Activated CD8-positive, alpha-beta memory T cell treated with anti-CD3 and anti-CD28 coated beads for 48 hours (primary cell): Measurements from ENCODE around the gene PRELP.
"Not testable (repeated sequence)": the region's sequence is repeated elsewhere in the genome, so short reads cannot be mapped to it uniquely, and the experiment has no call there.

Source experiments
- DNase-seq, 3 experiments: peaks; one replicate each; pipeline ENCODE4 v3.0.0-alpha.2; 2020; ENCODE audit warnings: low read depth in 2 of 3, low spot score in 2 of 3

Gene PRELP

DNA sequence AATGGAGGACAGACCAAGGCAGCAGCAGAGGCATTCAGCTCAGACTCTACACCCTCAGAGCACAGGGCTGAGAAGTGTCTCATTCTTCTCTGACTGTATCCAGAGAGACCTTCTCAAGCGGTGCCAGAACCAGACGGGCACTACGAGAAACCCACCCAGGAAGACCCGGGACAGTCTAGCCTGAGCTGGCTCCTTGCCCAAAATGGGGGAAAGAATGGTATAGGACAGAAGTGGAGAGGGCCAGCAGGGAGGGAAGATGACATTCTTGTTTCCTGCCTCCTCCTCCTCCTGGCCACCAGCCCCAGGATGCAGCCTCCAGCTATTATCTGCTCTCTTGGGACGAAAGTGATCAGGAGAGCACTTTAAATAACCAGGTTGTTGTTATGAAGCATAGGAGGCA is 22.6 kb upstream of the PRELP start:
- DNase-seq, result no peak

- DNase-seq, result no peak
Measured at GRCh38 chr1:203453616-203454015, 22.0 kb upstream of the PRELP start.

DNA sequence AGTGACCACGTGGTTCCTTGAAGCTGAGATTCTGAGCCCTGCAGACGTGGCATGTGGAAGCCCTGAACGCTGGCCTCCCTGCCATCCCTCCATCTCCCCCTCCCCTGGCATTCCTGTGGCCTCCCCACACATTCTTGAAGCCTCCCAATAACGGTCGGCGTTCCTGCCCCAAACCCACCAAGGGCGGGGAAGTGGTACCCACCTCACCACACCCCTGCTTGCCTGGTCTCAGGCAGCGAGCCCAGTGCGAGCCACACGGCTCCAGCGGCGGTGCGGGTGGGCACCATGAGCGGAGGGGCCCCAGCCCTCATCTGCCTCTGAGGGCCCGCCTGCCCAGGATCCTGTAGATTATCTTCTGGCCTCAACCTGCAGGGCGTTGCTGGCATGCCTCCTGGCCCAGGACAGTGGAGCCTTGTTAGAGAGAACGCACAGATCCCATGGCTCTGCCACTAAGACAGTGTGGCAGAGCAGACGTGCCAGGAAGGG is 20.6 kb upstream of the PRELP start:
- no peak for DNase-seq

DNA sequence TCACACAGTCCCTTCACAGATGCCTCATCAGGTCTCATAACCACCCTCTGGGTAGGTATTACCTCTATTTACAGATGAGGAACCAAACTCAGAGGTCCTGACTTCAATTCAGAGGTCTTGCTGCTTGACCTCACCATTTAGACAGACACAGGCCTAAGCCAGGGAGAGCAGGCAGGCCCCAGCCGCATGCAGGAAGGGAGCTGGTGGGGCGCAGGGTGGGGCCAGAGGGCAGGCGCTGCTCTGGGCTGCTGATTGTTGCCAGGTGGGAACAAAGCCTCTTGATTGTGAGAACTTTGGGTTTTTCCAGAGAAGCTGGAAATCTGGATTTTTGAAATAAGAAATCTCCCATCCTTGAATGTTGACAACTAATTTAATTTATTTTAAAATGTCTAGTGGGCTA is 19.9 kb upstream of the PRELP start:
- no peak for DNase-seq

GRCh38 chr1:203456577-203456976 is 19.0 kb upstream of the PRELP start:
- no peak for DNase-seq

GRCh38 chr1:203458078-203458477 is 17.5 kb upstream of the PRELP start:
- no peak for DNase-seq

GRCh38 chr1:203459671-203460201 is 15.9 kb upstream of the PRELP start:
- DNase-seq, result no peak

DNA sequence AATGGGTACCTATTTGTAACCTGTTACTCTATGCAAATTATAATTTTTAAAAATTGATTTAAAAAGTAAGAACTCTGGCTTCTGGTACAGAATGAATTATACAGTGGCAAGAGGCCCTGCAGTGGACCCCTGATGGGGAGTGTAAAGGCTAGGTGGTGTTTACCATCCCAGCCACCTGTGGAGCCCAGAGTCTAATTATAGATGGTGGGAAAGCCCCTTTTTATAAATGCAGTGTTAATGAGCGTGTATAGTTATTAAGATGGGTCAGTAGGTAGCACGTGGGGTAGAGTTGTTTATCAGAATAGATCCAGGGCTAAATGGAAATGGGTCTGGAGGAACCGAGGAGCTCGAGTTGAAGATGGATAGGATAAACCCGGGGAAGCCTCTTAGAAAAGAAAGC is 13.9 kb upstream of the PRELP start:
- DNase-seq, result no peak

- no peak for DNase-seq
Measured at GRCh38 chr1:203462143-203462542, 13.5 kb upstream of the PRELP start.

- no peak for DNase-seq
Measured at GRCh38 chr1:203462878-203463277, 12.7 kb upstream of the PRELP start.

DNA sequence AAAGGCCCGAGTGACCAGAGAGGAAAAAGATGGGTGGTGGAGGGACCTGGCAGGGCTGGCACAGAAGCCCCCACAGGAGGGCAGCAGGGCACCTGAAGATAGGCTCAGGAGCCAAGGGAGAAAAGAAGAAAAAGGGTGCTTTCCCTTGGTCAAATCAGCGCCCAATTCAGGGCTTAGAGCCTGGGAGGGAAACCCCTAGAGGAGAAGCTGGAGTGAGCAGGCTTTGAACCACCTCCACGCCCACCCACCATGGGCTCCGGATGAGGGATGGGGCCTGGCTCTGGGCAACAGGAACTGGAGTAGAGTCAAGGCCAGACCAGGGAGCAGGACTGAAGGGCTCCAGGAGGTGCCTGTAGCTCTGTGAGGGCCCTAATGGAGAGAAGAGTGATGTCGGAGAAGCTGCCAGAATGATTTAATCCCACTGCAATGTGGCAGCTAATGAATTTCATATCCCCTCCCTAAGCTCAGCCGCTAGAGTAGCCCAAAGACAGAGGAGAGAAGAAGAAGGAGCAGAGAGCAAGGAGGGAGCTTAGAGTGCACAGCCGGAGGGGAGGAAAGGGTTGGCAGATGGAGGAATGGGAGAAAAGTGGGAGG is 12.0 kb upstream of the PRELP start:
- no peak for DNase-seq

- DNase-seq, result no peak
Measured at GRCh38 chr1:203464226-203464625, 11.4 kb upstream of the PRELP start.

DNA sequence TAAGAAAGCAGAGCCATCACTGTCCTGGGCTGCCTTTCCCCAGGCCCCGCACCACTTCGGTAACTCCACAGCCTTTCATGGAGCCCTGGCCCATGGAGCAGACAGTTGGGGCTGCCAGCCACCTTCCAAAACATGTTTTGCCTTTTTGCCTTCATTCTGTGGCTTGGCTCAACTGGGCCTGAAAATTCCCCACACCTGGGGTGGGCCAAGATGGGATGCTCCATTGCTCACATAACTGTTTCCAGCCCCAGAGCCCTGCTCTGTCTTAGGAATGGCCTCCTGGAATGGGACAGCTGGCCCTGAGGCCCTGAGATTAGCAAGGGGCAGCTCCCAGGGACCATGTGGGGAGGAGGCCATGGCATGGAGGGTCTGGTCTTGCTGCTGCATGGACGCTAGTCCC is 10.9 kb upstream of the PRELP start:
- no peak for DNase-seq

GRCh38 chr1:203465146-203465798 is 10.3 kb upstream of the PRELP start:
- no peak for DNase-seq

DNA sequence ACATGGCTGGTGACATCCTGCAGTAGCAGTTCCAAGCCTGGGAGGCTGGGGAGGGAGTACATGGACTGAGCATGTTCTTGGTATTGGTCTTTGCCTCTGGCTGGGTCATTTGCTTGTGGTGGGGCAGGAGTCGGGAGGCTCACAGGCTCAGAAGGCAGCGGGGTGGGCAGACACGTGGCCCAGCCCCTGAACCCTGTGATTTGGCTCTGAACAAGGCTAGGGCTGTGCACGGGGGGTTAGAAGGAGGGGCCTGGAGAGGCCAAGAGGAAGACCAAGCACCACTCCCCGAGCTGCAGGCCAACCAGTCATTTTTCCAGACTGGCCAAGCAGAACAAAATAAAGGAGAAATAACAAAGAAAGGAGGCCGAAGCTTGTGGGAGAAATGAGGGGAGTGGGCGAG is 9.7 kb upstream of the PRELP start:
- DNase-seq, result no peak

GRCh38 chr1:203466906-203467549 is 8.6 kb upstream of the PRELP start:
- not testable (repeated sequence) for DNase-seq

DNA sequence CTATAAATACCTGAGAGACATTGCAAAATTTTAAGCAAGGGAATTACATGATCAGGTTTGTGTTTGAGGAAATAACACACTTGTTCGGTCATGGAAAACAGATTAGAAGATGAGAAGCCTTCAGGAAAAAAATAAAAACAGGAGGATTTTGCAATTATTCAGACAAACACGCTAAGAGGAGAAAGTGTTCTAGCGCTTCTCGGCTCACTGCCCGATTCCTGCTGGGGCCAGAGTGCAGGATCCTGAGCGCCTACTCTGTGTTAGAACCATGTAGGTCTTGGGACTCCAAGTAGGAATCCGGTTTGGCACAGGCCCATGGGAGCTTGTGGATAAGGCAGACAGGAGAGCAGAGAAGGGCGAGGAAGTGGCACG is 8.1 kb upstream of the PRELP start:
- no peak for DNase-seq

- no peak for DNase-seq
Measured at GRCh38 chr1:203468326-203468725, 7.3 kb upstream of the PRELP start.

GRCh38 chr1:203470240-203470639 is 5.4 kb upstream of the PRELP start:
- no peak for DNase-seq

DNA sequence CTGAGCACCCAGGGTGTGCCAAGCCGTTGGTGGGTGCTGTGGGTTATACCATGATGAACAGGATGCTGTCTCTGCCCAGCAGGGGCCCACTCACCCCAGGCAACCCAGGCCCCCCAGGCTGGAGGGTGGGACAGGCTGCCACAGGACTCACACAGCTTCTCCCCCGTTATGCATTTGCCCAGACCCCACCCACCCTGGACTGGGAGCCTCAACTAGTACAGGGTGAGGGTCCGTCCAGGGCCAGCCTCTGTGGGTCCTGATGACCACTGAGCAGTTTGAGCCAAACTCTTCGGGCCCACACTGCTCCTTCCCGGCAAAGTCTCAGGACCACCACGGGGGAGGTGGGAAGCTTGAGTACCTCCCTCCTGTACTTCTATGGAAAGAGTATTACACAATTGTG is 3.8 kb upstream of the PRELP start:
- DNase-seq, result no peak

- no peak for DNase-seq
Measured at GRCh38 chr1:203473281-203473680, 2.3 kb upstream of the PRELP start.

GRCh38 chr1:203473781-203474305 is 1.8 kb upstream of the PRELP start:
- DNase-seq, result no peak
